ENCODE data around the gene TLK2. TPM values are rescaled to one million over a fixed set of nuclear protein-coding genes. Genes with fewer than 3 reads are reported as not detected.

Gene TLK2
- total RNA-seq = 11.2 and 16.6 TPM in 2 replicates

DNA sequence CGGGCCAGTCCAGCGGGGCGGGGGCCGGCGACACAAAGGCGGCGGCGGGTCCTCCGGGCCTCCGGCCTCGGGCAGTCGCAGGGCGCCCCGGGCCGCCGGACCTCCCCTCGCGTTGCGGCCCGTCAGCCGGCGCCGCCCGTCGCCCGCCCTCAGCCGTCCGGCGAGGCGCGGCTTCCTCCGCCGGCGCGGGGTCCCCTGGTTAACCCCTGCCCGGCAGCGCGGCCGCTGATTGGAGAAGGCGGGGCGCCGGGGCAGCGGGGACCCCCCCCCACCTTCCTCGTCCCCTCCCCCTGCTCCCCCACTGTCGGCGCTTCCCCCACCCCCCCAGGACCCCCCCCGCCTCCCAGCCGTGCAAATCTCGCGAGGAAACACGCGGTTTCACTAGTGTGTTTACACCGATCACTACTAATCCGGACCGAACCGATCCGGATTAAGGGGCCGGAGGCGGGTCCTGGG lies at the start of gene TLK2:
Gene TLK2, plus strand, starts transcription at position 402 of the 456 bp plus-strand sequence. CDS start 2,301 bp downstream, outside the sequence.

DNA sequence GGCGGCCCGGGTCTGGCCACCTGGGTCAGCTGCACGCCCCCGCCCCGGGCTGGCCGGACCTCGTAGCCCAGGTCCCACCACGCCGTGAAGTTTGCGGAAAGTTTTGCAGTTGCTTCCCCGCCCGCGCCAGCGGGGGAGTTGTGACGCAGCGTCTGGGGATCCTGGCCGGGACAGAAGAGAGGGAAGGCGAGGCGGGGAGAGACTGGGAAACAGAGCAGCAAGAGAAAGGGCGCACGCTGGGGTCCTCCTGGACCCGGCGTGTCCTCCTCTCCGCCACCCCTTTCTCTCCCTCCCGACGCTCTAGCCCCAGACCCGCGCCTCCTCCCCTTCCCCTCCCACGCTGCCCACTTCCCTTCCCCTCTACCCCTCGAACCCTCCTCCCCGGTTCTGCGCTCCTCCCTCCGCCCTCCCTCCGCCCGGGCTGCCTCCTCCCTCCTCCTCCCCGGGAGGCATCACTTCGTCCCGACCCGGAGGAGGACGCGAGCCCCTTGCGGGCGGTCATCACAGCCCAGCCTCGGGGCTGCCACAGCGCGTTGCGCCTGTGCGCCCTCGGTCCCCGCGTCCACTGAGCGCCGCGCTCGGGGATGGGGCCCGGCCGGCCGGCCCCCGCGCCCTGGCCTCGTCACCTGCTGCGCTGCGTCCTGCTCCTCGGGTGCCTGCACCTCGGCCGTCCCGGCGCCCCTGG lies 148.7 kb downstream of the TLK2 start, which contains the start of gene MRC2:
Gene MRC2, plus strand, starts transcription at position 452 of the 685 bp plus-strand sequence. Its CDS starts 133 bp downstream, at position 585.

Other genes with a start within 250 kb of the TLK2 start
- gene EFCAB3, start 98.3 kb upstream of the TLK2 start, total RNA-seq = not detected in 2 replicates
- gene METTL2A, start 54.9 kb upstream of the TLK2 start, total RNA-seq = 17.6 and 21.0 TPM in 2 replicates
- 150 and 382 TPM in 2 replicates for gene MRC2, start 148.8 kb downstream of the TLK2 start, total RNA-seq